ENCODE data around the gene C1orf146.

The C1orf146 gene

GRCh38 chr1:92191726-92192125, 26.0 kb upstream of the C1orf146 start:
- no peak for DNase-seq (ENCODE audit: low read depth, low spot score)
- in situ Hi-C loops (cut with HindIII; ENCODE audit: low sequenced_read_pairs): no loop called here
- H3K4me3 ChIP-seq (ENCODE audit: low read depth, low read length): no peak overlapping the region
- no peak for TF ChIP-seq CTCF (IDR thresholded peaks at IDR 0.05; ENCODE audit: low read depth, low read length)

GRCh38 chr1:92192246-92192645, 25.5 kb upstream of the C1orf146 start:
- DNase-seq (ENCODE audit: low read depth, low spot score): no peak
- no peak for TF ChIP-seq CTCF (IDR thresholded peaks at IDR 0.05; ENCODE audit: low read depth, low read length)
- H3K4me3 ChIP-seq (ENCODE audit: low read depth, low read length): no peak overlapping the region
- in situ Hi-C loops (cut with HindIII; ENCODE audit: low sequenced_read_pairs): no loop called here

GRCh38 chr1:92194511-92194910, 23.2 kb upstream of the C1orf146 start:
- TF ChIP-seq CTCF (IDR thresholded peaks at IDR 0.05; ENCODE audit: low read depth, low read length): no peak
- no peak overlapping the region for H3K4me3 ChIP-seq (ENCODE audit: low read depth, low read length)
- in situ Hi-C loops (cut with HindIII; ENCODE audit: low sequenced_read_pairs): no loop called here
- DNase-seq (ENCODE audit: low read depth, low spot score): no peak

GRCh38 chr1:92201973-92202372, 15.7 kb upstream of the C1orf146 start:
- TF ChIP-seq CTCF (IDR thresholded peaks at IDR 0.05; ENCODE audit: low read depth, low read length): no peak
- in situ Hi-C loops (cut with HindIII; ENCODE audit: low sequenced_read_pairs): no loop called here
- no peak overlapping the region for H3K4me3 ChIP-seq (ENCODE audit: low read depth, low read length)
- DNase-seq (ENCODE audit: low read depth, low spot score): no peak

GRCh38 chr1:92203105-92203504, 14.6 kb upstream of the C1orf146 start:
- in situ Hi-C loops (cut with HindIII; ENCODE audit: low sequenced_read_pairs): no loop called here
- DNase-seq (ENCODE audit: low read depth, low spot score): no peak
- no peak overlapping the region for H3K4me3 ChIP-seq (ENCODE audit: low read depth, low read length)
- TF ChIP-seq CTCF (IDR thresholded peaks at IDR 0.05; ENCODE audit: low read depth, low read length): no peak

GRCh38 chr1:92210701-92211100, 7.0 kb upstream of the C1orf146 start:
- DNase-seq (ENCODE audit: low read depth, low spot score): peak; percentile 61
- TF ChIP-seq CTCF (IDR thresholded peaks at IDR 0.05; ENCODE audit: low read depth, low read length): no peak
- H3K4me3 ChIP-seq (ENCODE audit: low read depth, low read length): no peak overlapping the region
- in situ Hi-C loops (cut with HindIII; ENCODE audit: low sequenced_read_pairs): no loop called here

- DNase-seq (ENCODE audit: low read depth, low spot score): peak; percentile 82
- H3K4me3 ChIP-seq (ENCODE audit: low read depth, low read length): no peak overlapping the region
- in situ Hi-C loops (cut with HindIII; ENCODE audit: low sequenced_read_pairs): no loop called here
- TF ChIP-seq CTCF (IDR thresholded peaks at IDR 0.05; ENCODE audit: low read depth, low read length): no peak
Measured at GRCh38 chr1:92211166-92211565, 6.5 kb upstream of the C1orf146 start.
